ENCODE data around the gene SCARF2. TPM values are rescaled to one million over a fixed set of nuclear protein-coding genes. Genes with fewer than 3 reads are reported as not detected.
A peak's percentile ranks its signal among the peaks of the same experiment; 100 is the strongest.

The SCARF2 gene
- total and polyA plus RNA-seq, 2 of the 13 experiments (the other 11 are each of a cell fraction or from before 2014, with no cell fraction given): 3.3 to 6.2 TPM

GRCh38 chr22:20430101-20430719 is 7.4 kb downstream of the SCARF2 start:
- Histone ChIP-seq H3K79me2 (ENCODE audit: insufficient read depth, low read length) (peaks cover 7% of the 10 kb centered on the region), H3K36me3 (replicated peaks in 1 of 2; ENCODE audit: control insufficient read depth in 1 of 2, insufficient read depth in 2 of 2, low read length in 2 of 2) (peaks cover 9 to 15% of the 10 kb centered on the region in 2 experiments; a peak in 4 of 5 replicates), H3K4me3 (replicated peaks in 1 of 3; ENCODE audit: insufficient read depth in 1 of 3, low read depth in 2 of 3, low read length in 3 of 3) (no peak overlapping the region), H4K20me1 (ENCODE audit: insufficient read depth, low read length) (peaks cover 6% of the 10 kb centered on the region), H3K9ac (ENCODE audit: insufficient read depth, low read depth, low read length) (no peak overlapping the region), H3K9me3 (ENCODE audit: low read length) (no peaks in the 10 kb centered on the region), H3K27me3 (ENCODE audit: control insufficient read depth in 1 of 2, insufficient read depth in 2 of 2, low read length in 2 of 2) (no peaks in the 10 kb centered on the region), H3K27ac (ENCODE audit: extremely low read length, insufficient read depth, low read length) (no peak overlapping the region), H2AFZ (ENCODE audit: low read length) (no peak overlapping the region), H3K4me1 (ENCODE audit: insufficient read depth, low read length) (peaks cover 21% of the 10 kb centered on the region), H3K4me2 (ENCODE audit: low read depth, low read length) (no peak overlapping the region)
- intact Hi-C loops (cut with micrococcal nuclease; ENCODE audit: unreplicated experiment): no loop called here
- TF ChIP-seq ZNF101 (CRISPR knock-in tag; IDR thresholded peaks at IDR 0.05; ENCODE audit: borderline replicate concordance, low read depth) (no peak), HNRNPL (IDR thresholded peaks at IDR 0.05; ENCODE audit: low read depth, low read length) (0 out of 2 replicates have a peak, but pooled peaks have one; percentile 5), ELF3 (CRISPR knock-in tag; IDR thresholded peaks at IDR 0.05) (no peak)
- in situ Hi-C loops (cut with HindIII; ENCODE audit: extremely low pct_ligation_motif_present, low pct_unique_long_range_greater_than_20kb): no loop called here
- no peak for FAIRE-seq
- no peak for DNase-seq (ENCODE audit: low spot score)
- ChIA-PET CTCF (ENCODE audit: low intra/inter-chr PET ratio, low total read pairs) (no interaction called here), POLR2A (interaction anchor here (0.6 kb wide), 1 partner anchor 37 kb away, joined by 3 read pairs; the partner anchor contains the start of gene ZNF74)
- no peak for ATAC-seq
- 98% methylated on average over 17 of the region's 37 CpGs for WGBS (ENCODE audit: low lambda C conversion rate)
- BruUV-seq (replicated peaks): no TSS peak

GRCh38 chr22:20429254-20430100 is 8.1 kb downstream of the SCARF2 start:
- H3K4me3 ChIP-seq (replicated peaks in 1 of 3; ENCODE audit: insufficient read depth in 1 of 3, low read depth in 2 of 3, low read length in 3 of 3): no peak overlapping the region
- TF ChIP-seq TBP (CRISPR knock-in tag; IDR thresholded peaks at IDR 0.05) (no peak), ZNF746 (CRISPR knock-in tag; IDR thresholded peaks at IDR 0.05) (no peak), HNRNPL (IDR thresholded peaks at IDR 0.05; ENCODE audit: low read depth, low read length) (0 out of 2 replicates have a peak, but pooled peaks have one; percentile 7)
- DNase-seq (ENCODE audit: low spot score): no peak
- H3K4me1 ChIP-seq (ENCODE audit: insufficient read depth, low read length): peaks cover 16% of the 10 kb centered on the region
- H3K27ac ChIP-seq (ENCODE audit: extremely low read length, insufficient read depth, low read length): no peak overlapping the region
- intact Hi-C loops (cut with micrococcal nuclease; ENCODE audit: unreplicated experiment): loop anchor here (10.0 kb wide), 1 partner anchor 65 kb away; the partner anchor contains the start of gene KLHL22
- H2AFZ ChIP-seq (ENCODE audit: low read length): no peak overlapping the region
- ATAC-seq: no peak
- H3K9ac ChIP-seq (ENCODE audit: insufficient read depth, low read depth, low read length): no peak overlapping the region
- WGBS (ENCODE audit: low lambda C conversion rate): 97% methylated on average over 53 of the region's 75 CpGs
- H3K4me2 ChIP-seq (ENCODE audit: low read depth, low read length): no peak overlapping the region
- POLR2A ChIA-PET: interaction anchor here (0.6 kb wide), 1 partner anchor 36 kb away, joined by 3 read pairs; the partner anchor contains the start of gene ZNF74
- H3K79me2 ChIP-seq (ENCODE audit: insufficient read depth, low read length): peaks cover 5% of the 10 kb centered on the region
- H3K36me3 ChIP-seq (replicated peaks in 1 of 2; ENCODE audit: control insufficient read depth in 1 of 2, insufficient read depth in 2 of 2, low read length in 2 of 2): peaks cover 9 to 15% of the 10 kb centered on the region in 2 experiments; a peak in 4 of 5 replicates
- no peaks in the 10 kb centered on the region for H3K27me3 ChIP-seq (ENCODE audit: control insufficient read depth in 1 of 2, insufficient read depth in 2 of 2, low read length in 2 of 2)
- FAIRE-seq: no peak
- BruUV-seq (replicated peaks): no TSS peak
- peaks cover under 1% of the 10 kb centered on the region; the same call in 1 of the 2 replicates for H4K20me1 ChIP-seq (ENCODE audit: insufficient read depth, low read length)
- CTCF ChIA-PET (ENCODE audit: low intra/inter-chr PET ratio, low total read pairs): no interaction called here
- in situ Hi-C loops (cut with HindIII; ENCODE audit: extremely low pct_ligation_motif_present, low pct_unique_long_range_greater_than_20kb): no loop called here
- H3K9me3 ChIP-seq (ENCODE audit: low read length): no peaks in the 10 kb centered on the region

Measured in HepG2 (cell line).